NCI-H345 treated with DMSO at 0.1 percent for 48 hours (cell line): ENCODE results near the gene LIPC.

Source experiments
- DNase-seq: peaks from one replicate; lab custom pipeline; 2025; ENCODE audit not compliant: unreplicated experiment; lab: John Stamatoyannopoulos, UW

Gene LIPC

DNA sequence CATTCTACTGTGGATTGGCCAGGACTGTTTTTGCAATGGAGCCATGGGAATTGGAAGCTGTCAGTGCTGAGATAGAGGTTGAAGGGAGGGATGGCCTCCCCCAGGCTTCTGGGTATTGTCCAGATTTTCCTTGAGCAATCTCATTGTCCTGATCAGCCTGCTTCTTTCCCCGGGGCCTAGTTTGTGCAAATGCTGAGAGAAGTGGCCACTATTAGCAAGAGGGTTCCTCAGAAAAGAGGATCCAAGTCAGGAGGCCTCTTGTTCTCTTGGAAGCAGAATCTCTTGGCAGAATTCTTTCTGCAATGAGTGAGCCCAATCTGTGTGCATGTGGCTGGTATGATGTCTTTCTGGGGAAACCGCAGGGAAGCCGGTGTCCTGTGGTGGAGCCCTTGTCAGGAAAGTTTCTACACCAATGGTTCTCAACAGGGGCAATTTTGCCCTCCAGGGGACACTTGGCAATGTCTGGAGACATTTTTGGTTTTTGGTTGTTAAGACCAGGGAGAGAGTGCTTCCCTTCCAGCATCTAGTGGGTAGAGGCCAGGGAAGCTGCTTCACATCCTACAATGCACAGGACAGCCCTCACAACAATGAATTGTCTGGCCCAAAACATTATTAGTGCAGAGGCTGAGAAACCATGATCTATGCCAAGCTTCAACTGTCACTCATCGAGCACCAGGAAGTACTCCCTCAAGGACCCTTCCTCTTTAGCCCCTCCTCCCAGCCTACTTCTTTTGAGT lies 2.0 kb downstream of the LIPC start:
- DNase-seq: no peak

DNA sequence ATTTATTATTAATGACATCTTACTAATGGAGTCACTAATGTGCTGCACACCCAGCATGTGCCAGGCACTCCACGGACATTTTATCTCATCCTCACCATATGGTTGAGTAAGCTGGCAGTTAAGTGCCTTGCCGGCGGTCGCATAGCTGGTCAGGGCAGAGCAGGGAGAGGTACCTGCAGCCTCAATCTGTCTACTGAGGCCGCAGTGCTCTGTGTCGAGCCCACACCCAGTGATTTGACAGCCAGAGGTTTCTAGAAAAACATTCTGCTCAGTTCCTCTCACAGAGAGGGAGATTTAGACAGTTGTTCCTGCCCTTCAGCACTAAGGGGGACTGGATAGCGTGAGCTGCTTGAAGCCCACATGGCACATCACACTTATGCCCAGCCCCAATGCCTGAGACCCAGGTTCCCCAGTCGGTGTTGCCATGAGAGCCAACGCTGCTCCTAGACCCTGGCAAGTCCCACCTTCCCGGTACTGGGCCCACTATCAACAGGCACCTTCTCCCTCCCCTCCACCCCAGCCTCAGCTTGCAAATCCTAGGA lies 2.6 kb downstream of the LIPC start:
- DNase-seq: no peak

DNA sequence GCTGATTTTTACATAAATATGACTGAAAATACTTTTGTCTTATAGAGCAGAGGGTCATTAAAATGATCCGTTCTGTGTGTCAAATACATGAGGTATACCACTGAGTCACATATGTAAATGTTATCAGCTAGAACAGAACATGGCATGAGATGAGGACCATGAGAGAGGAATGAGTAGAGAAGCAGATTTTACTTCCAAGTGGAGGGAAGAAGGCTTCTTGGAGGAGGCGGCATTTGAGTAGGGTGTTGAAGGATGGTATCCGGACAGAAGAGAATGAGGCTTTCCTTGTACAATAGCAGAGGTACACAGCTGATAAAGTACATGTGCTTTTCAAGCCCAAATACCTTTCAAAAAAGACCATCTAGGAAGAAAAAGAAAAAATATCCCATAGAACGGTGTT lies 4.8 kb downstream of the LIPC start:
- DNase-seq: no peak

- DNase-seq: no peak
Observed at GRCh38 chr15:58437531-58438105, 5.8 kb downstream of the LIPC start.

GRCh38 chr15:58438111-58438510 lies 6.3 kb downstream of the LIPC start:
- no peak for DNase-seq

GRCh38 chr15:58438956-58439355 lies 7.2 kb downstream of the LIPC start:
- DNase-seq: no peak

- DNase-seq: no peak
Observed at GRCh38 chr15:58440158-58440910, 8.5 kb downstream of the LIPC start.

DNA sequence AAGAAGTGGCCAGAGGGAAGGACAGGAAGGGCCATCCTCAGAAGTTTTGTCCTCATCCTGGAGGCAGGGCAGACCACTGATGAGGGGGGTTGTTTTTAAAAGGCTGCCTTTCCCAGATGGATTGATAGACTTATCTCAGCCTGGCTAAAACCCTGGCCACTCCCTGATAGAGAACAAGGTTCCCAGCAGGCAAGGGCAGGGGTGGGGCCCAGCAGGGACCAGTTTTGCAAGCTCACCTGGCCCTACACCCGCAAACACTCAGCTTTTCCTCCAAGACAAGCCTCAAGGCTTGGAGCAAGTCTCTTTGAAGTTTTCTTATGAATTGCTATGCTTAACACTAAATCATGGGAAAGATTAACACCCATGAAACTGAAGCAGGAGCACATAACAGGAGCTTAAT lies 9.1 kb downstream of the LIPC start:
- DNase-seq: no peak

- no peak for DNase-seq
Observed at GRCh38 chr15:58441376-58442070, 9.7 kb downstream of the LIPC start.

DNA sequence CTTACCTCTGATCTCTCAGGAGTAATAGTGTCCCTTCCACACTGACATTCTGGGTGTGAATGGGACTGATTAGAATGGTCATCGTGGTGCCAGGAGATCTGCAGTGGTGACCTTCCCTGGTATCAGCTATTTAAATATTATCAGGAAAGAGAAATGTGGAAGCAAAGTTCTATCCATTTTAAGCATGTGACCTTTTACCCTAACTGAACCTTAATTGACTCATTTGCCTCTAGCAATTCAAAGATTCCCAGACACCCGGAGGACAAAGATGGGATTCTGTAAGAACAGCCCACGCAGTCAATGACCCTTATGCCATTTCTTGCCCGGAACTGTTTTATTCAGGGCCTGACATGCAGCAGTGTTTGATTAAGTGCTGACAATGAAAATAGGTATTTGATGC lies 10.3 kb downstream of the LIPC start:
- DNase-seq: no peak

DNA sequence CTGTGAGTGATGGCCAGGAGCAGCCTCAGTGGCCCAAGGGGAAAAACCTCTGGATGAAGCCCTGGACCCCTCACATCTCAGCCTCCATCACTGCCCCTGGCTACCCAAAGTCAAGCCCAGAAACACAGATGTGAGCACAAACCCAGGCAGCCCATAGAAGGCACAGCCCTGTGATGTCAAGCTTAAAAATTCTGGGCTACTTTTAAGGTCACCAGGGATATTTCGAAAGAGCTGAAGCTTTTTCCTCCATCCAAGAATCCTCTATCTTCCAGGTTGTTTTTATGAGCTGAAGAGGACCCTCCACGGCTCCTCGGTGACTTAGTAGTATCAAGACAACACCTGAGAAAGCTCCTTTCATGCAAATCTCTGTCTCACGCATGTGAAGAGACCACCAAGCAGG lies 11.5 kb downstream of the LIPC start:
- no peak for DNase-seq

GRCh38 chr15:58444056-58444455 lies 12.3 kb downstream of the LIPC start:
- DNase-seq: no peak

GRCh38 chr15:58444658-58445332 lies 13.0 kb downstream of the LIPC start:
- DNase-seq: no peak

GRCh38 chr15:58445865-58446264 lies 14.1 kb downstream of the LIPC start:
- DNase-seq: no peak

DNA sequence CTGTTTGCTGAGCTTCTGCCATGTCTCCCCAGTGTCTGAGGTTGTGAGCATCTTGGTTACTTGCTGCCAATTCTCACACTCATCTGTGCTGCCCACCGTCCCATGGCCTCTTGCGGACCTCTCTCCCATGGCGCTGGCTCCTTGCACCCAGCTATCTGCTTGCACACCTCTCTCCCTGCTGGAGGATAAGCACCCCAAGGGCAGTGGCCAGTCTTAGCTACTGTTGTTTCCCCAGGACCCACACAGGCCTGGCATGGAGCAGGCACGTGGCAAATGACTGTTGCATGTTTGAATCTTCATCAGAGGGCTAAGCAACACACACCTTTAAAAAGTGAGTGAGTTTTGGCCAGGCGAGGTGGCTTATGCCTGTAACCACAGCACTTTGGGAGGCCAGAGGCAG lies 14.7 kb downstream of the LIPC start:
- no peak for DNase-seq

- DNase-seq: no peak
Observed at GRCh38 chr15:58447271-58448010, 15.7 kb downstream of the LIPC start.

DNA sequence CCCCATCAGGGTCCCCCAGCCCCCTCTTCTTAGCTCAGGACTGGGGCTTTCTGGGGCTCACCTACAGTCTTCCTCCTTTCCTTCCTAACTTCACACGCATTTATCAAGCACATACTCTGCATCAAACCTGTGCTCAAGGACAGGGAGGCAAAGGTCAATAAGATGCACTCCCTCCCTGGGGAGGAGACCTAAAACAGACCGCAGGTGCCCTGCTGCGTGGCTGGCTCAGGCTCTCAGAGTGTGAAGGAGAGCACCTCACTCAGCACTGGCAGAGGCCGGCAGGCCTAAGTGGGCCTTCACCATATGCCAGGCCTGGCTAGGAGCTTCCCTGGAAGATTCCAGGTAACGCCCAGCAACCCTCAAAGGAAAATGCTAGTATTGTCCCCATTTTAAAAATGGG lies 16.5 kb downstream of the LIPC start:
- no peak for DNase-seq

GRCh38 chr15:58448906-58449305 lies 17.1 kb downstream of the LIPC start:
- no peak for DNase-seq

DNA sequence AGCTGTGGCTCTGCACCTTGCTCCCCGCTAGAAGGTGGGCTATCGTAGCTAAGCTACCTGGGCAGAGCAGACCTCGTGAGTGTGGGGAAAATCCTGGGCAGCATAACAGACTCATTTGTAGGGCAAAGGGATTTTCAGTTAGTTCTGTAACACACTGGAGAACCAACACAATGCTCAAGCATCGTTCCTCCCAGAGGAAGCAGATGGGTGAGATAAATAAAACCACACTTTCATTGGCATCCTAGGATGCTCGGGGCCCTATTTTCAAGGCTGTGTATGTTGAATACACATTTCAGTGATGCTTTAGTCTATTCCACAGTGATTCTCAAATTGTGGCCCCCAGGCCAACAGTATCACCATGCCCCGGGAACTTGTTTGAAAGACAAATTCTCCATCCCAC lies 20.0 kb downstream of the LIPC start:
- no peak for DNase-seq

GRCh38 chr15:58452775-58453174 lies 21.0 kb downstream of the LIPC start:
- no peak for DNase-seq
